Left ventricle myocardium inferior (tissue), 1 donor: ENCODE measurements around the gene ANO7. TPM values are rescaled to one million over a fixed set of nuclear protein-coding genes. Genes with fewer than 3 reads are reported as not detected.

Experiments used
- DNase-seq: peaks from one replicate; pipeline ENCODE4 v3.0.0-alpha.2; 2020
- H3K27ac ChIP-seq: fragments of 200-600 bp; replicated peaks from 2 replicates; pipeline ENCODE4 v1.8.0; 2021
- H3K27me3 ChIP-seq: fragments of 200-600 bp; 2 replicates; pipeline ENCODE4 v1.8.0; 2021; ENCODE audit warnings: low read depth
- H3K36me3 ChIP-seq: fragments of 200-600 bp; 2 replicates; pipeline ENCODE4 v1.8.0; 2021
- H3K4me1 ChIP-seq: fragments of 200-600 bp; 2 replicates; pipeline ENCODE4 v1.8.0; 2021
- H3K4me3 ChIP-seq: fragments of 200-600 bp; 2 replicates; pipeline ENCODE4 v1.8.0; 2021; ENCODE audit warnings: mild to moderate bottlenecking, moderate library complexity
- H3K9me3 ChIP-seq: fragments of 200-600 bp; replicated peaks from 2 replicates; pipeline ENCODE4 v1.8.0; 2021
- CTCF ChIP-seq: fragments of 200-600 bp; IDR thresholded peaks from 2 replicates; pipeline ENCODE4 v1.8.0; 2021; ENCODE audit warnings: antibody characterized with exemption, mild to moderate bottlenecking, borderline replicate concordance
- intact Hi-C: fragments of 100-400 bp; cut with micrococcal nuclease; formaldehyde crosslinking; loops from one replicate; pipeline ENCODE4 v1.11.0; 2022
- total RNA-seq: library from RNA; stranded (reverse); fragmentation: NEBNext Ultra II Directional; extraction: Animal tissue kit (Norgen Biotek cat#: 25700); gene quantifications from one replicate; pipeline ENCODE4 v1.2.1, GENCODE V29; 2021
- donor health status: DM: no; HTN: yes; CAD: no; lungs with severe emphysema.

ANO7 gene
- total RNA-seq, 1 donor from 2014 or later = 0.80 TPM

- H3K4me3 ChIP-seq = no peak overlapping the region
- intact Hi-C loops = no loop called here
- H3K27me3 ChIP-seq = no peaks in the 10 kb centered on the region
- H3K36me3 ChIP-seq = peaks cover 55% of the 10 kb centered on the region
- peaks cover 14% of the 10 kb centered on the region for H3K4me1 ChIP-seq
- no peaks in the 10 kb centered on the region for H3K9me3 ChIP-seq
- no peak overlapping the region for H3K27ac ChIP-seq
- DNase-seq = no peak
- TF ChIP-seq CTCF = no peak
Measured at GRCh38 chr2:241154915-241155314, 33.6 kb upstream of the ANO7 start.

GRCh38 chr2:241155936-241156335, 32.5 kb upstream of the ANO7 start:
- Histone ChIP-seq H3K9me3 (no peaks in the 10 kb centered on the region), H3K27ac (no peak overlapping the region), H3K27me3 (no peaks in the 10 kb centered on the region), H3K4me1 (peaks cover 7% of the 10 kb centered on the region), H3K4me3 (no peak overlapping the region), H3K36me3 (peaks cover 63% of the 10 kb centered on the region)
- intact Hi-C loops = no loop called here
- TF ChIP-seq CTCF = no peak
- no peak for DNase-seq

GRCh38 chr2:241156971-241157441, 31.5 kb upstream of the ANO7 start:
- DNase-seq = no peak
- H3K9me3 ChIP-seq = no peaks in the 10 kb centered on the region
- H3K4me3 ChIP-seq = no peak overlapping the region
- H3K4me1 ChIP-seq = peaks cover 9% of the 10 kb centered on the region
- H3K27me3 ChIP-seq = no peaks in the 10 kb centered on the region
- no peak for TF ChIP-seq CTCF
- H3K36me3 ChIP-seq = peaks cover 63% of the 10 kb centered on the region
- no peak overlapping the region for H3K27ac ChIP-seq
- intact Hi-C loops = no loop called here

- no peak for TF ChIP-seq CTCF
- DNase-seq = no peak
- H3K4me3 ChIP-seq = no peak overlapping the region
- H3K9me3 ChIP-seq = no peaks in the 10 kb centered on the region
- peaks cover 18% of the 10 kb centered on the region for H3K4me1 ChIP-seq
- intact Hi-C loops = no loop called here
- H3K36me3 ChIP-seq = peaks cover 64% of the 10 kb centered on the region
- H3K27ac ChIP-seq = no peak overlapping the region
- no peaks in the 10 kb centered on the region for H3K27me3 ChIP-seq
Measured at GRCh38 chr2:241157841-241158545, 30.5 kb upstream of the ANO7 start.

GRCh38 chr2:241158546-241158900, 30.0 kb upstream of the ANO7 start:
- intact Hi-C loops = no loop called here
- no peak overlapping the region for H3K27ac ChIP-seq
- no peak overlapping the region for H3K4me3 ChIP-seq
- H3K27me3 ChIP-seq = no peaks in the 10 kb centered on the region
- TF ChIP-seq CTCF = no peak
- peaks cover 66% of the 10 kb centered on the region for H3K36me3 ChIP-seq
- peaks cover 22% of the 10 kb centered on the region for H3K4me1 ChIP-seq
- no peak for DNase-seq
- no peaks in the 10 kb centered on the region for H3K9me3 ChIP-seq
